Measurements from ENCODE around the gene APBB2.

- TF ChIP-seq CTCF (IDR thresholded peaks at IDR 0.05) (no peak), POLR2A (IDR thresholded peaks at IDR 0.05) (no peak)
Observed at GRCh38 chr4:41184009-41184408, 30.3 kb downstream of the APBB2 start.
